Lower leg skin (tissue), 3 donors: ENCODE data around the gene LRRIQ4.

Experiments used
- CTCF ChIP-seq, 3 donors: fragments of 450-650 bp; IDR thresholded peaks; one replicate each; pipeline ENCODE4 v1.5.1; 2016; ENCODE audit warnings: antibody characterized with exemption in 3 of 3, mild to moderate bottlenecking in 3 of 3, moderate library complexity in 2 of 3
- POLR2A ChIP-seq, 2 donors: fragments of 450-650 bp; IDR thresholded peaks; one replicate each; pipeline ENCODE4 v1.6.1; 2016 to 2017; ENCODE audit warnings: antibody characterized with exemption in 2 of 2, mild to moderate bottlenecking in 1 of 2, moderate library complexity in 1 of 2

- TF ChIP-seq CTCF (IDR thresholded peaks at IDR 0.05) (no peak), POLR2A (IDR thresholded peaks at IDR 0.05) (no peak)
Observed at GRCh38 chr3:169842960-169843359, 30.3 kb downstream of the LRRIQ4 start.
